Right renal cortex interstitium (tissue), 3 donors: Measurements from ENCODE around the gene AOPEP. TPM values are rescaled to one million over a fixed set of nuclear protein-coding genes. Genes with fewer than 3 reads are reported as not detected.

Source experiments
- DNase-seq, 3 donors: peaks; one replicate each; pipeline ENCODE4 v3.0.0-alpha.2; 2013; ENCODE audit warnings: low read depth in 3 of 3, low spot score in 2 of 3
- polyA plus RNA-seq, 3 donors: library from polyadenylated mRNA; unstranded; fragments of 120-200 nt; gene quantifications; one replicate each; pipeline ENCODE4 v1.2.1, GENCODE V29; 2013; ENCODE audit not compliant: insufficient read length in 3 of 3

Gene AOPEP
- polyA plus RNA-seq, 3 donors = 47.3 to 58.7 (median 51.8) TPM

- no peak for DNase-seq
These were observed 370.3 kb downstream of the AOPEP start for GRCh38 chr9:95096807-95097206.

DNA sequence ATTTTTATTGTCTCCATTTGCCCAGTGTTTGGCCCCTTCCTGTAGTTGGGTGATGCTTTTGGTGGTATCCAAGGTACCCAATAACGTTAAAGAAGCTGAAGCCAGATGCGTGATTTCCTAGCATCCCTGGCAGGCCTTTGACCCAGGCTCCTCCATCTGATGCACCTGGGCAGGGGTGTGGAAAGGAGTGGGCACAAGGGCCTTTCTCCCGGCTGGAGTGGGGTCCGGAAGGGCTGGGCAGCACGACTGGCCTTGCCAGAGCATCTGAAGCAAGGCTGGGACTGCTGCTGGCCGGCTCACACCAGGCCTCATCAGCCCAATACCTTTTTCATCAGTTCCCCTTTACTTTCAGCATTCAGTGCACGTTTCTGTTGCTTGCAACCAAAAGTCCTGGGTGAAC, 370.8 kb downstream of the AOPEP start:
- DNase-seq = no peak

GRCh38 chr9:95098391-95098921, 372.0 kb downstream of the AOPEP start:
- no peak for DNase-seq

- DNase-seq = no peak
These were observed 373.0 kb downstream of the AOPEP start for GRCh38 chr9:95099321-95100070.

DNA sequence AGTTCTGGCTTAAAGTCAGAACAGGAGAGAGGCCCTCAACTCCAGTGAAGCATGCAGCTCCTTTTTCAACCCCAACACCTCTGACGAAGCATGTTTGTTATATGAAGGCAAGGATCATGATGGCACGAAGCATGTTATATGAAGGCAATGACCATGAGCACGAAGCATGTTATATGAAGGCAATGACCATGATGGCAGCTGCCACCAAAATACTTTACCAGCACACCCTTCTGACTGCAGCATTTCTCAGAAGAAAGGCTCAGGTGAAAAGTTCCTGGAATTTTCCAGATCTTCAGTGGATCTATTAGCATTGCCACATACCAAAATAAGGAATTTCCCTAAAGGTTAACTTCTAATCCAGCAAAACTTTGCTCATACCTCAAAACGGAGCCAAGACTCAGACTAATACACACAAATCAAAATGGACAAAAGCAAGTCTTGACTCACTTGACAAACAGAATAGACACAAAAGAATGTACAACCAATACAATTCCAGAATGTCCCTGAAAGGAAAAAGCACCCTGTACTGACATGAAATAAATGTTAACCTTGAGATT, 373.6 kb downstream of the AOPEP start:
- no peak for DNase-seq

DNA sequence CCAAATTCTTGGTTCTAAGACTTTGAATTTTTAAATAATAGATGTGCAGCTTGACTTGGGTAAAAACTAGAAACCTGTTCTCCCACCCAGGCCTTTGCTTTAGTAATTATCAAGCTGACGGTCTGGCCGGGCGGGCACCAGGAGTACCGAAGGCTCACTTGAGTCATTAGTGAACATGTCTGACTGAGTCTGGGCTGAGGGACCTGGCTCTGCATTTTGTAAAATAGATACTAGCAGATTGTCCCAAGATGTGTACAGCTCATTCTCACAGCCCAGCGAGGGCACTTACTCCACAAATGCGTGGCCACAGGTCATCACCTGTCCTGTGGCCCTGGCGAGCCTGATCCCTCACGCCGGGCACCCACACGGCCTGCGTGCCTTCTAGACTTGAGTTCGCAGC, 374.8 kb downstream of the AOPEP start:
- DNase-seq = no peak

GRCh38 chr9:95102001-95102433, 375.5 kb downstream of the AOPEP start:
- DNase-seq = no peak

GRCh38 chr9:95102572-95102971, 376.1 kb downstream of the AOPEP start:
- no peak for DNase-seq

DNA sequence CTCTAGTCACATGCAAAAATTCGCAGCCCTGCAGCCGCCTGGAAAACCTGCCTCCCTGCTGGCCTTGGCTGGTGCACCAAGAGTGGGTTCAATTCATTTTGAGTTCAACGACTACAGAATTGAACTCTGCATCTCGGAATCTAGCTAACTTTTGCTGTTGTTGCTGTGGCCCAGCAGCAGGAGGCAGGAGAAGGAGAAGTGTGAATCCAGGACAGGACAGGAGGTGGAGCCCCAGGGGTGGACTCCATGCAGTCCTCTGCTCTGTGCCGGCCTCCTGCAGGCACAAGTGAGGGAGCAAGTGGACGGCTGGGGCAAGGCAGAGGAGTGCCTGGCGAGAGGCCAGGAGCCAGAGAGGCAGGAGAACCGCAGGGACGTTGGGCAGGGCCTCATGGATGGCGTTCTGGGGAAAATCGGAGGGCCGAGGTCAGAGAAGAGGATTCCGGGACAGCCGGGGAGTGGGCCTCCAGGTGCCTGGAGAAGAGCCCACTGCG, 376.8 kb downstream of the AOPEP start:
- no peak for DNase-seq

GRCh38 chr9:95103871-95104580, 377.5 kb downstream of the AOPEP start:
- no peak for DNase-seq

- DNase-seq = no peak
These were observed 378.1 kb downstream of the AOPEP start for GRCh38 chr9:95104581-95104960.

- DNase-seq = no peak
These were observed 378.5 kb downstream of the AOPEP start for GRCh38 chr9:95104980-95105379.

DNA sequence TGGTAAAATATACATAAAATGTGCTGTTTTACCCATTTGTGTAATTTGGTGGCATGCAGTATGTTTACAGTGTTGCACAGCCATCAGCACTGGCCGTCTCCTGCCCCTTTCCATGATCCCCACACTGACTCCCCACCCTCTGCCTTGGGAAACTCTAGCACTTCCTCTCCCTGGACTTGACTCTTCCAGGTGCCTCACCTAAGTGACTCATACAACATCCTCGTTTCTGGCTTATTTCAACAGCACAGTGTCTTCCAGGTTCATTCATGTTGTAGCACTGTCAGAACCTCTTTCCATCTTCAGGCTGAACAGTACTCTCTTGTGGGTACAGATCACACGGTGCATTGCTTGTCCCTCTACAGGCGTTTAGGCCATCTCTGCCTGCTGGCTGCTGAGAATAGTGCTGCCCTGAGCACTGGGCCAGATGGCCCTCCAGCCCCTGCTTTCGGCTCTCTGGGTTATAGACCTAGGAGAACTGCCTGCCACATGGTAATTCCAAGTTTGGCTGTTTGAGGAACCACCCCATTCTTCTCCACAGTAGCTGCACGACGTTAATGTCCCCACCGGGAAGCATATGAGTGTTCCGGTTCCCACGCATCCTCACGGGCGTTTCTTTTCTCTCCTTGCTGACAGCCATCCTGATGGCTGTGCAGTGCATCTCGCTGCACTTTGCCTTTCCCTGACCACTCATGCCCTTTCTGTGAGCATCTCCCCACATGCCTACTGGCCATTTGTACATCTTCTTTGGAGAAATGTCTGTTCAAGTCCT, 379.2 kb downstream of the AOPEP start:
- DNase-seq = no peak

- no peak for DNase-seq
These were observed 380.7 kb downstream of the AOPEP start for GRCh38 chr9:95107001-95107749.

DNA sequence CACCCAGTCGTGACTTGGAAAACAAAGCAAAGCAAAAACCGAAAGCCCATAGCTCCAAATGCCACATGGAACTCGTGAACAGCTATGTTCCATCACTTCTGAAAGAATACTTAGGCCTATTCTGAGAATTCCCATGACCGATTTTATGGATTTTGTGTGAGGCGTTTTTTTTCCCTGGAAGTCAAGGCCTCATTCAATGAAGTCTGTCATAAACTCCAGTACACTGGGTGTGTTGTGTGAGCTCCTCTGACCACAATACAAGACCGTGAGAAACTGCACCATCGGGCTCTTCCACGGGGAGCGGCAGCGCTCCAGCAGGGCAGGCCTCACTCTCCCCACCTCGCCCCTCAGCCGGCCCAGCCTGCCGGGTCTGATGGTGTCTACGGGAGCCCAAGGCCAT, 381.5 kb downstream of the AOPEP start:
- no peak for DNase-seq

DNA sequence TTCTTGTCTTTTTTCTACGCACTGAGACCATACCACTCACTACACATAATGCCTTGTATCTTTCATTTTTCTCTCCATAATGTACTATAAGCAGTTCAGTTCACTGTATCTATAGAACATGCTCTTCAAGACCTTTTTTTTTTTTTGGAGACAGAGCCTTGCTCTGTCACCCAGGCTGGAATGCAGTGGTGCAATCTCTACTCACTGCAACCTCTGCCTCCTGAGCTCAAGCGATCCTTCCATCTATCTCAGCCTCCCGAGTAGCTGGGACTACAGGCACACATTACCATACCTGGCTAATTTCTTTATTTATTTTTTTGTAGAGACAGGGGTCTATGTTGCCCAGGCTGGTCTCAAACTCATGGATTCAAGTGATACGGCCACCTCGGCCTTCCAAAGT, 382.3 kb downstream of the AOPEP start:
- DNase-seq = no peak

DNA sequence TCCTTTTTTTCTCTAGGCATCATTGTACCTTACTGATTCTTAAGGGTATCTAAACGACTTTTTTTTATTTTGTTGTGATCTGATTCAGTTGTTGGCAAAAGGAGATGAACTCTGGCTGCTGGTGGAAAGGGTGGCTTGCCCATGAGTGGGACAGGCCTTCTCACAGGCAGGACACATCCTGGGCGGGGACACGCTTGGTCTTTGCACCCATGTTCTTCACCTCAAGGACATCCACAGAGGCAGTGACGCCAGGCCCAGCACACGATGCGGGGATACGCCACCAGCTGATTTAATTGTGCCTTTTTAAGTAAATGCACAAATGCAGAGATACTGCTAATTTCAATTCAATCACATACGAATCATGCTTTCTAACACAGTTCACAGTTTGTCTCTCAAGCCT, 383.0 kb downstream of the AOPEP start:
- DNase-seq = no peak

DNA sequence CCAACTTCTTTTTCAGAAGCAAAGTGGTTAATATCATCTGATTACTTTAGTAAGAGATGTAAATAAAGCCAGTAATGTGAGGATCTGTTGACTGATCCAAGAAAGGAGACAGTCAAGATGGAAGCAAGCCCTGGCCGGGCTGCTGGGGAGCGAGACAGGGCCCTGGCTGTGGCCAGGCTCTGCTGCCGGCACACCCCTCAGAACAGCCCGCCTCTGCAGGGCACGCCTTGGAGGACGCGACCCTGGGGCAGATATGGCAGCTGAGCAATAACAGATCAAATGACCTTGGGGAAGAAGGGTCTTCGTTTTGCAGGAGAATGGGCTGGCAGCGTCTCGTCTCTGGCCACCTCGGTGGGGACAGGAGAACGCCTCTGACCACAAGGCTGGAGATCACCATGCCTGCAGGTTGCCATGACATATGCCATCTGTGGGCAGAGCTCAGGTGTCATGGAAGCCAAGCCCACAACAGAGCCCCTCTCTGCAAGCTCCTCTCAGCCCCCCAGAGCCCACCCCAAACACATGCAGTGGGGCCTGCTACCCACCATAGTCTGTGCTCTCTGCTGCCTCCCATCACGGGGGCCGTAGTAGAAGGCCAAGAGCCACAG, 384.5 kb downstream of the AOPEP start:
- no peak for DNase-seq

DNA sequence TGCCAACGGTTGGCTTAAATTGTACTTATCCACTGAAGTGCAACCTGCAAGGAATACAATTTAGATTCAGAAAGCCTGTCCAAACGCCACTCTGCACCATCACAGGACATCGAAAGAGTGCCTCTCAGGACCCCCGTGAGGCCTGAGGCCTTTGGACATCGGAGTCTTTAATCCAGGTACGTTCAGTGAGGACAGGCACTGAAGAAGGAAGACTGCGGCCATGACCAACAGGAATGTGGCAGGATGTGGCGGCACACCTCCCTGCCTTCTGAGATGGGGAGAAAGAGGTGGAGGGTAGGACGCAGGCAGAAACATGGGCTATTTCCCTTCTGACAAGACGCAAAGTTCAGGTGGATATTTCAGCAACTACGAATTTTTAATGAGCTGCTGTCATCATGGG, 385.2 kb downstream of the AOPEP start:
- no peak for DNase-seq
